ENCODE results near the gene PRKCH.

DNA sequence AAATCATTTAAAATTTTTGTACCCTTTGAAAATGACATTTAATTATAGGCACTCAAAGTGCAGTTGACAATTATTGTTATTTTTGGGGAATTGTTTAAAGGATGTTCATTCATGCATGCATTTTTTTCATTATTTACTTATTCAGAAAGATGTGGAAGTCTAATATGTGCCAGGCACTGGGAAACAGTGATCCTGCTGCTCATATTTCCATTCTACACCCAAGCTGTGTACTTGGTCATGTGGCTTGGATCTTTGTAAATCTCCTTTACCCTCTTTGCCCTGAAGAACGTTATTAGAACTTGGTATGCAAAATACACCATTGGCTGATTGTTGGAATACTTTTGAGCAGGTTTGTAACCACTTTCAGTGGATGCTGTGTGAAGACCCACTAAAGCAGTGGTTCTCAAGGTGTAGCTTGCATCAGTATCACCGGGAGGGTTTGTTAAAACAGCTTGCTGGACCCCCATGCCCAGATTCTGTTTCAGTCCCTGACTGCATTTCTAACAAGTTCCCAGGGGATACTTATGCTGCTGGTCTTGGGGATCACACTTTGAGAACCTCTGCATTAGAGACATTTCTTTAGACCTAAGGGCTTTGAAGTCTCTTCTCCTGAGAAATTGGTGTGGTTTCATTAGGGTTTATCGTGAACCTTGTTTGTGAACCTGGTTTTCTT lies 47.5 kb downstream of the PRKCH start:
- TF ChIP-seq, protein P1, sequence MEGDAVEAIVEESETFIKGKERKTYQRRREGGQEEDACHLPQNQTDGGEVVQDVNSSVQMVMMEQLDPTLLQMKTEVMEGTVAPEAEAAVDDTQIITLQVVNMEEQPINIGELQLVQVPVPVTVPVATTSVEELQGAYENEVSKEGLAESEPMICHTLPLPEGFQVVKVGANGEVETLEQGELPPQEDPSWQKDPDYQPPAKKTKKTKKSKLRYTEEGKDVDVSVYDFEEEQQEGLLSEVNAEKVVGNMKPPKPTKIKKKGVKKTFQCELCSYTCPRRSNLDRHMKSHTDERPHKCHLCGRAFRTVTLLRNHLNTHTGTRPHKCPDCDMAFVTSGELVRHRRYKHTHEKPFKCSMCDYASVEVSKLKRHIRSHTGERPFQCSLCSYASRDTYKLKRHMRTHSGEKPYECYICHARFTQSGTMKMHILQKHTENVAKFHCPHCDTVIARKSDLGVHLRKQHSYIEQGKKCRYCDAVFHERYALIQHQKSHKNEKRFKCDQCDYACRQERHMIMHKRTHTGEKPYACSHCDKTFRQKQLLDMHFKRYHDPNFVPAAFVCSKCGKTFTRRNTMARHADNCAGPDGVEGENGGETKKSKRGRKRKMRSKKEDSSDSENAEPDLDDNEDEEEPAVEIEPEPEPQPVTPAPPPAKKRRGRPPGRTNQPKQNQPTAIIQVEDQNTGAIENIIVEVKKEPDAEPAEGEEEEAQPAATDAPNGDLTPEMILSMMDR (IDR thresholded peaks at IDR 0.05) = no peak
- TF ChIP-seq POLR2A (IDR thresholded peaks at IDR 0.05; ENCODE audit: low read length) (no peak), RNF2 (IDR thresholded peaks at IDR 0.05; ENCODE audit: borderline replicate concordance, low read depth) (no peak), CBX8 (IDR thresholded peaks at IDR 0.05) (no peak), EP300 (IDR thresholded peaks at IDR 0.05) (no peak), NPAS2 (CRISPR knock-in tag; IDR thresholded peaks at IDR 0.05; ENCODE audit: borderline replicate concordance) (no peak), HOXB5 (CRISPR knock-in tag; IDR thresholded peaks at IDR 0.05) (no peak), RAD21 (conservative IDR thresholded peaks at IDR 0.05 in 1 of 2, IDR thresholded peaks at IDR 0.05 in 1 of 2) (no peak), KDM5A (IDR thresholded peaks at IDR 0.05) (no peak)

Measured in A549 (cell line).